K562 (cell line): ENCODE results near the gene EXOC2. TPM values are rescaled to one million over a fixed set of nuclear protein-coding genes. Genes with fewer than 3 reads are reported as not detected.

Source experiments
- ATAC-seq: fragments of 200-7000 bp; cut with Tn5 transposase; 3 replicates; pipeline ENCODE4 v1.9.1; 2020; ENCODE audit warnings: moderate library complexity
- BruUV-seq: library from RNA; stranded (reverse); fragments of 400-500 nt; replicated peaks from 2 replicates; lab custom pipeline; 2021; lab: Mats Ljungman, UMichigan
- CTCF ChIA-PET: fragments of 300-600 bp; formaldehyde crosslinking; extraction: SDS; loops from one replicate; lab custom pipeline; 2021; ENCODE audit warnings: low intra/inter-chr PET ratio; lab: Yijun Ruan, JAX
- POLR2A ChIA-PET: fragments of 300-600, 350-650 bp; sonication (Branson Sonifier 250); formaldehyde crosslinking; extraction: SDS; loops from one replicate; lab custom pipeline; 2021; ENCODE audit warnings: antibody characterized with exemption, inconsistent platforms; lab: Yijun Ruan, JAX
- DNase-seq, 4 experiments: peaks; one replicate each; pipeline versions ENCODE4 v3.0.0 to v3.0.0-alpha.2; 2011 to 2018; ENCODE audit warnings: low spot score in 3 of 4, mixed read lengths in 3 of 4; ENCODE audit errors: extremely low read depth in 1 of 4
- FAIRE-seq: peaks from 2 replicates; lab custom pipeline; 2011; peaks lifted over from hg19 to GRCh38; lab: Jason Lieb, UNC
- H2AFZ ChIP-seq: 2 replicates; pipeline ENCODE4 v1.6.0; 2011; ENCODE audit warnings: low read depth, low read length, control low read depth, inconsistent platforms
- H3K27ac ChIP-seq: fragments of 200-600 bp; 3 replicates; pipeline ENCODE4 v1.8.0; 2011; ENCODE audit warnings: low read depth, mild to moderate bottlenecking, control low read depth, inconsistent platforms, low read length, moderate library complexity, mixed read lengths; ENCODE audit errors: extremely low read depth
- H3K27me3 ChIP-seq, 2 experiments: fragments of 300-600 bp in 1 of 2; 2 replicates in 1 of 2; 3 replicates in 1 of 2; pipeline versions ENCODE4 v1.6.0 to v1.8.0; 2011; ENCODE audit warnings: inconsistent platforms in 2 of 2, low read length in 2 of 2, mild to moderate bottlenecking in 1 of 2, mixed read lengths in 1 of 2, moderate library complexity in 1 of 2; ENCODE audit not compliant: control insufficient read depth in 2 of 2, insufficient read depth in 2 of 2
- H3K36me3 ChIP-seq: fragments of 300-600 bp; 3 replicates; pipeline ENCODE4 v1.8.0; 2011; ENCODE audit warnings: mild to moderate bottlenecking, low read length, inconsistent platforms; ENCODE audit not compliant: control insufficient read depth, insufficient read depth
- H3K4me1 ChIP-seq, 2 experiments: fragments of 200-600 bp in 1 of 2; replicated peaks in 1 of 2; 2 replicates in 1 of 2; 3 replicates in 1 of 2; pipeline versions ENCODE4 v1.5.1 to v1.8.0; 2011; ENCODE audit warnings: inconsistent platforms in 2 of 2, low read length in 2 of 2, mild to moderate bottlenecking in 1 of 2, mixed read lengths in 1 of 2, moderate library complexity in 1 of 2; ENCODE audit not compliant: control insufficient read depth in 2 of 2, insufficient read depth in 2 of 2
- H3K4me2 ChIP-seq: 2 replicates; pipeline ENCODE4 v1.6.1; 2011; ENCODE audit warnings: low read length, control low read depth, inconsistent platforms, mixed read lengths; ENCODE audit not compliant: insufficient read depth
- H3K4me3 ChIP-seq: fragments of 200-600 bp; sonication (generic), shearing (Covaris generic); 2 replicates; pipeline ENCODE4 v1.5.1; 2016; ENCODE audit warnings: control low read depth, inconsistent platforms
- H3K79me2 ChIP-seq: fragments of 200-600 bp; 3 replicates; pipeline ENCODE4 v1.8.0; 2011; ENCODE audit warnings: low read length, inconsistent platforms; ENCODE audit not compliant: control insufficient read depth, insufficient read depth
- H3K9ac ChIP-seq, 2 experiments: 2 replicates each; pipeline versions ENCODE4 v1.6.0 to v1.6.1; 2011; ENCODE audit warnings: low read depth in 2 of 2, low read length in 2 of 2, control low read depth in 1 of 2, inconsistent platforms in 1 of 2, mild to moderate bottlenecking in 1 of 2, mixed read lengths in 1 of 2; ENCODE audit not compliant: insufficient read depth in 1 of 2
- H3K9me1 ChIP-seq: one replicate; pipeline ENCODE4 v1.6.0; 2011; ENCODE audit warnings: inconsistent platforms, mild to moderate bottlenecking, low read length, moderate library complexity; ENCODE audit not compliant: control insufficient read depth, insufficient read depth
- H3K9me3 ChIP-seq: replicated peaks from 2 replicates; pipeline ENCODE4 v1.5.1; 2011; ENCODE audit warnings: low read depth, low read length, inconsistent platforms; ENCODE audit not compliant: control insufficient read depth, insufficient read depth
- H4K20me1 ChIP-seq: replicated peaks from 2 replicates; pipeline ENCODE4 v1.6.1; 2011; ENCODE audit warnings: low read length, inconsistent platforms, mixed read lengths; ENCODE audit not compliant: control insufficient read depth, insufficient read depth
- BRCA1 ChIP-seq, 2 experiments: fragments of 450-650 bp in 1 of 2; sonication (generic) in 1 of 2; formaldehyde crosslinking in 1 of 2; IDR thresholded peaks; 2 replicates each; pipeline versions ENCODE4 v1.5.0 to v1.6.1; 2017 to 2020; ENCODE audit warnings: mild to moderate bottlenecking in 1 of 2, missing genetic modification reagents in 1 of 2
- ELK1 ChIP-seq: sonication (generic); formaldehyde crosslinking; IDR thresholded peaks from 2 replicates; pipeline ENCODE4 v1.8.1; 2022; ENCODE audit warnings: missing genetic modification reagents
- KDM1A ChIP-seq, 2 experiments: fragments of 450-650 bp; IDR thresholded peaks; 2 replicates each; pipeline ENCODE4 v1.6.1; 2016; ENCODE audit warnings: mild to moderate bottlenecking in 2 of 2
- WGBS: fragments of 100-300 bp; shearing (Covaris generic); methylation state at CpG from one replicate; pipeline ENCODE4 v1.1.6; 2016; ENCODE audit warnings: low coverage, mixed read lengths; ENCODE audit not compliant: insufficient coverage; ENCODE audit errors: missing lambda C conversion rate; 5-methylcytosine and 5-hydroxymethylcytosine counted together
- in situ Hi-C: fragments of 300-500 bp; cut with MboI; formaldehyde crosslinking; loops from 4 replicates; pipeline ENCODE4 v1.15.0; 2018; ENCODE audit warnings: inconsistent platforms, mixed read lengths
- intact Hi-C: fragments of 100-400 bp; cut with micrococcal nuclease; formaldehyde crosslinking; loops from 2 replicates; pipeline ENCODE4 v1.14.2; 2022
- polyA plus RNA-seq, 8 experiments: library from polyadenylated mRNA; depleted of rRNA in 4 of 8; stranded (reverse) in 5 of 8; unstranded in 3 of 8; fragments of >200 nt; fragmentation: Nextera tagmentation in 2 of 8; fragmentation: Illumina TruSeq in 1 of 8; extraction: Ambion mirVana in 2 of 8; extraction: Trizol in 1 of 8; gene quantifications; 2 replicates each; pipeline versions ENCODE4 v1.2.1 to v1.2.3, GENCODE V29; 2011 to 2014; ENCODE audit warnings: inconsistent platforms in 1 of 8, missing spikeins in 1 of 8
- total RNA-seq, 7 experiments: library from RNA; depleted of rRNA in 6 of 7; stranded (reverse); fragments of >200 nt in 6 of 7; fragmentation: Illumina TruSeq in 2 of 7; extraction: Trizol in 2 of 7; gene quantifications; 2 replicates each; pipeline versions ENCODE4 v1.2.1 to v1.2.3, GENCODE V29; 2011 to 2021; ENCODE audit warnings: low replicate concordance in 1 of 7

The EXOC2 gene
- total and polyA plus RNA-seq, 9 of the 15 experiments (the other 6 are each of a cell fraction or from before 2014, with no cell fraction given): 12.2 to 30.2 (median 24.2) TPM

- peaks cover 0 to 7% of the 10 kb centered on the region in 2 experiments; a peak in 4 of 5 replicates for H3K4me1 ChIP-seq
Measured at GRCh38 chr6:706819-707381, 14.0 kb upstream of the EXOC2 start.

More at GRCh38 chr6:706819-707381, 14.0 kb upstream of the EXOC2 start:
- Histone ChIP-seq H4K20me1 (no peaks in the 10 kb centered on the region), H3K9me3 (no peaks in the 10 kb centered on the region), H2AFZ (no peak overlapping the region), H3K36me3 (no peaks in the 10 kb centered on the region), H3K79me2 (no peaks in the 10 kb centered on the region), H3K9me1 (no peaks in the 10 kb centered on the region), H3K4me3 (no peak overlapping the region), H3K27ac (no peak overlapping the region), H3K27me3 (peaks cover 30 to 31% of the 10 kb centered on the region in 2 experiments), H3K4me2 (no peak overlapping the region), H3K9ac (no peak overlapping the region)
- WGBS: 3% methylated on average over 8 of the region's 8 CpGs
- CTCF ChIA-PET: no interaction called here
- intact Hi-C loops: no loop called here
- in situ Hi-C loops: no loop called here
- TF ChIP-seq KDM1A (IDR thresholded peaks at IDR 0.05) (peak in 1 of 2 experiments; percentile 28; a peak in 1 of 4 replicates), BRCA1 (IDR thresholded peaks at IDR 0.05) (no peak), BRCA1 (CRISPR knock-in tag; IDR thresholded peaks at IDR 0.05) (0 out of 2 replicates have a peak, but pooled peaks have one; percentile 61), ELK1 (CRISPR knock-in tag) (no peak)
- DNase-seq: no peak
- POLR2A ChIA-PET: no interaction called here
- ATAC-seq: no peak
- no peak for FAIRE-seq
- BruUV-seq: no TSS peak
